ENCODE data around the gene LAMP1. TPM values are rescaled to one million over a fixed set of nuclear protein-coding genes. Genes with fewer than 3 reads are reported as not detected.
"Not testable (repeated sequence)": the region's sequence is repeated elsewhere in the genome, so short reads cannot be mapped to it uniquely, and the experiment has no call there.

The LAMP1 gene
- total RNA-seq, 2 donors from 2014 or later, result 55.4 to 66.8 TPM

DNA sequence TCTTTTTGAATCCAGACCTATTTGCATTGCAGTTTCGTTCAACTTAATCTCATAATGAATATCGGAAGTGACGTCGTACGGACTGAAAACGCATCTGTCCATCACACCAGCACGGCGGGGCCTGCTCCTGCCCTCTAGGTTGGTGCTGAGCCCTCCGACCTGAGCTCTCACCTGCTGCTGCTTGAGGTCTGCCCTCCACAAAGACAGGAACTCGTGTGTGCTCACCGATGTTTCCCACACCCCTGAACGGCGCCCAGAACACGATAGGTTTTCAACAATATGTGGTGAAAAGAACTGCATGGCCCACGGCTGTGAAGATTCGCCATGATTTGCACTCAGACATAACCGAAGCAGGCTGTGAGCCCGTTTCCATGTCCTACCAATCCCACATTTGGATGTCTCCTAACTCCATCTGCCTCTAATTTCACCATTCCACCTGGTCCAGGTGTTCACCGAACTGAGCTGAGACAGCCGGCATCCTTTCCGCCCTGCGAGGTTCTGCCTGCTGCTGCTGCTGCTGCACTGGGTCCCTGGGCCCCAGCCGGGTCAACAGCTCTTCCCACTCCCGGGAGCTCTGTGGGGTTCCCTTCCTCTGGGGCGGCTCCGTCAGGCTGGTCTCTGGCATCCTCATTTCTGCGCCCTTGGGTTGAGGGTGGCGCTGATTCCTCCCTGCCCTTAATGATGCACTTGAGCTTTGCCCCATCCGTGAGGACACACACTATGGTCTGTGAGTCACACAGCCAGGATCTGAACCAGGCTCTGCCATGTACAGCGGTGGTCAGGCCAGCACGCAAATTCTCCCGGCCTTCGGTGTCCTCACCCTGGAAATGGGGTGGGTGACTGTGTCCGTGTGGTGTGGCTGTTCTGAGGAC is 46.0 kb downstream of the LAMP1 start:
- H3K4me3 Mint-ChIP-seq, result no peak overlapping the region
- no peak for DNase-seq
- H3K27ac Mint-ChIP-seq, result no peak overlapping the region
- H3K9me3 Mint-ChIP-seq, result peaks cover 0 to 2% of the 10 kb centered on the region in 2 donors
- peaks cover 3 to 4% of the 10 kb centered on the region in 2 donors for H3K36me3 Mint-ChIP-seq (ENCODE audit: insufficient read depth in 2 of 2)
- H3K27me3 Mint-ChIP-seq (ENCODE audit: low read depth), result no peaks in the 10 kb centered on the region
- no peaks in the 10 kb centered on the region for H3K4me1 Mint-ChIP-seq (ENCODE audit: low read depth)
- ATAC-seq (replicated peaks in 1 of 2), result no peak

DNA sequence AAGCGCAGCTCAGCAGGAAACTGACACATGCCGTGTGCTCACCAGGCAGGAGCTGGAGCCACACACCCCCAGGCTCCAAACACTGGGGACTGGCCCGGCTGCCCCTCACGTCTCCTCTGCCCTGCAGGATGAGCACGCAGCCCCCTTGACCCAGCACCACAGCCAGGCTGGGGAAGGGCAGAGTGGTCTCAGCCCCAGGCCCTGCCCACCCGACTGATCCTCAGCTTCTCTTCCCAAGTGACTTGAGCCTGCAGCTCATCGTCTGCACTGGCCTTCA is 46.6 kb downstream of the LAMP1 start:
- Mint-ChIP-seq H3K9me3 (peaks cover 0 to 2% of the 10 kb centered on the region in 2 donors), H3K4me3 (no peak overlapping the region), H3K27ac (no peak overlapping the region), H3K27me3 (ENCODE audit: low read depth) (no peaks in the 10 kb centered on the region), H3K4me1 (ENCODE audit: low read depth) (no peaks in the 10 kb centered on the region), H3K36me3 (ENCODE audit: insufficient read depth in 2 of 2) (peaks cover 3 to 4% of the 10 kb centered on the region in 2 donors)
- no peak for DNase-seq
- ATAC-seq (replicated peaks in 1 of 2), result no peak

GRCh38 chr13:113345486-113345885 is 48.4 kb downstream of the LAMP1 start:
- Mint-ChIP-seq H3K27ac (no peak overlapping the region), H3K9me3 (peaks cover 0 to 2% of the 10 kb centered on the region in 2 donors), H3K27me3 (ENCODE audit: low read depth) (no peaks in the 10 kb centered on the region), H3K4me1 (ENCODE audit: low read depth) (no peaks in the 10 kb centered on the region), H3K4me3 (no peak overlapping the region), H3K36me3 (ENCODE audit: insufficient read depth in 2 of 2) (peaks cover 3 to 4% of the 10 kb centered on the region in 2 donors)
- ATAC-seq (replicated peaks in 1 of 2), result no peak
- no peak for DNase-seq

DNA sequence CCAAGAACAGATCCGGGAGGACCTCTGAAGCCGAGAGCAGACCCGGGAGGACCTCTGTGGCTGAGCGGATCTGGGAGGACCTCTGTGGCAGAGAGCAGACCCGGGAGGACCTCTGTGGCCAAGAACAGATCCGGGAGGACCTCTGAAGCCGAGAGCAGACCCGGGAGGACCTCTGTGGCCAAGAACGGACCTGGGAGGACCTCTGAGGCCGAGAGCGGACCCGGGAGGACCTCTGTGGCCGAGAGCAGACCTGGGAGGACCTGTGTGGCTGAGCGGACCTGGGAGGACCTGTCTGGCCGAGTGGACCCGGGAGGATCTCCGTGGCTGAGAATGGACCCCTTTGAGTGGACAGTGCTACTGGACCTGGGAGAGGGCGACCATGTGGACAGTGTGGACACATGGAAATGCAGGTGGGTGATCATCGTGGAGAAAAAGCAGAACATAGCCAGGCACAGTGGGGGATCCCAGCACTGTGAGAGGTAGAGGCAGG is 50.7 kb downstream of the LAMP1 start:
- DNase-seq; ATAC-seq (replicated peaks in 1 of 2); H3K4me3 Mint-ChIP-seq; H3K27ac Mint-ChIP-seq; H3K4me1 Mint-ChIP-seq (ENCODE audit: low read depth); H3K9me3 Mint-ChIP-seq; H3K27me3 Mint-ChIP-seq (ENCODE audit: low read depth); H3K36me3 Mint-ChIP-seq (ENCODE audit: insufficient read depth in 2 of 2): not testable (repeated sequence)

- no peaks in the 10 kb centered on the region for H3K27me3 Mint-ChIP-seq (ENCODE audit: low read depth)
- no peaks in the 10 kb centered on the region for H3K4me1 Mint-ChIP-seq (ENCODE audit: low read depth)
- peaks cover 3 to 4% of the 10 kb centered on the region in 2 donors for H3K36me3 Mint-ChIP-seq (ENCODE audit: insufficient read depth in 2 of 2)
- DNase-seq (no peak), ATAC-seq (replicated peaks in 1 of 2) (no peak)
- peaks cover 0 to 2% of the 10 kb centered on the region in 2 donors for H3K9me3 Mint-ChIP-seq
- no peak overlapping the region for H3K4me3 Mint-ChIP-seq
- no peak overlapping the region for H3K27ac Mint-ChIP-seq
Measured at GRCh38 chr13:113348591-113348990, 51.6 kb downstream of the LAMP1 start.

GRCh38 chr13:113349050-113349449 is 52.0 kb downstream of the LAMP1 start:
- Mint-ChIP-seq H3K27ac (no peak overlapping the region), H3K9me3 (peaks cover 0 to 2% of the 10 kb centered on the region in 2 donors), H3K4me1 (ENCODE audit: low read depth) (no peaks in the 10 kb centered on the region), H3K36me3 (ENCODE audit: insufficient read depth in 2 of 2) (peaks cover 3 to 4% of the 10 kb centered on the region in 2 donors), H3K27me3 (ENCODE audit: low read depth) (no peaks in the 10 kb centered on the region), H3K4me3 (no peak overlapping the region)
- DNase-seq (no peak), ATAC-seq (replicated peaks in 1 of 2) (no peak)

GRCh38 chr13:113349491-113349890 is 52.5 kb downstream of the LAMP1 start:
- no peaks in the 10 kb centered on the region for H3K27me3 Mint-ChIP-seq (ENCODE audit: low read depth)
- H3K4me1 Mint-ChIP-seq (ENCODE audit: low read depth), result no peaks in the 10 kb centered on the region
- peaks cover 0 to 2% of the 10 kb centered on the region in 2 donors for H3K9me3 Mint-ChIP-seq
- no peak for DNase-seq
- no peak overlapping the region for H3K27ac Mint-ChIP-seq
- no peak for ATAC-seq (replicated peaks in 1 of 2)
- H3K4me3 Mint-ChIP-seq, result no peak overlapping the region
- H3K36me3 Mint-ChIP-seq (ENCODE audit: insufficient read depth in 2 of 2), result peaks cover 3 to 4% of the 10 kb centered on the region in 2 donors

- H3K4me1 Mint-ChIP-seq (ENCODE audit: low read depth), result no peaks in the 10 kb centered on the region
- no peak overlapping the region for H3K4me3 Mint-ChIP-seq
- H3K36me3 Mint-ChIP-seq (ENCODE audit: insufficient read depth in 2 of 2), result peaks cover 3 to 4% of the 10 kb centered on the region in 2 donors
- H3K27me3 Mint-ChIP-seq (ENCODE audit: low read depth), result no peaks in the 10 kb centered on the region
- H3K27ac Mint-ChIP-seq, result no peak overlapping the region
- peaks cover 0 to 2% of the 10 kb centered on the region in 2 donors for H3K9me3 Mint-ChIP-seq
- ATAC-seq (replicated peaks in 1 of 2), result peak in 1 of 2 donors; percentile 27
- no peak for DNase-seq
Measured at GRCh38 chr13:113350065-113350937, 53.3 kb downstream of the LAMP1 start.

DNA sequence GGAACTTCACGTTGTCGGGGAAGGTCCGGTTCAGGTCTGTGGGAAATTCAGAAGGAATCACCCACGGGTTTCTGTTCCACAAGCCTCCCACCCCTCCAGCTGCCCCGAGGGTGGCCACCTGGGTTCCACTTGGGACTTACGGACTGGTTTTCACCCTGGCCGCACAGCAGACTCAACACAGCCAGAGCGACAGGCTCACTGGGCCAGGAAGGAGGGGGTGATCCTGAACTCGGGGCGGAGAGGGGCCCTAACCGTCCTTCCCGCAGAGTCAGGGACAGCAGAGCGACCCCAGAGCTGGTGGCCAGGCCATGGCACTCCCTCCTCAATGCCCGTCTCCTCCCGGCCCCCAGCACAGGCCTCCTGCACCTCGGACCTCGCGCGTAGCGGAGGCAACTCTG is 53.9 kb downstream of the LAMP1 start:
- H3K4me3 Mint-ChIP-seq, result no peak overlapping the region
- no peak overlapping the region for H3K27ac Mint-ChIP-seq
- no peak for DNase-seq
- no peak for ATAC-seq (replicated peaks in 1 of 2)
- no peaks in the 10 kb centered on the region for H3K27me3 Mint-ChIP-seq (ENCODE audit: low read depth)
- no peaks in the 10 kb centered on the region for H3K4me1 Mint-ChIP-seq (ENCODE audit: low read depth)
- H3K36me3 Mint-ChIP-seq (ENCODE audit: insufficient read depth in 2 of 2), result no peaks in the 10 kb centered on the region
- no peaks in the 10 kb centered on the region for H3K9me3 Mint-ChIP-seq

DNA sequence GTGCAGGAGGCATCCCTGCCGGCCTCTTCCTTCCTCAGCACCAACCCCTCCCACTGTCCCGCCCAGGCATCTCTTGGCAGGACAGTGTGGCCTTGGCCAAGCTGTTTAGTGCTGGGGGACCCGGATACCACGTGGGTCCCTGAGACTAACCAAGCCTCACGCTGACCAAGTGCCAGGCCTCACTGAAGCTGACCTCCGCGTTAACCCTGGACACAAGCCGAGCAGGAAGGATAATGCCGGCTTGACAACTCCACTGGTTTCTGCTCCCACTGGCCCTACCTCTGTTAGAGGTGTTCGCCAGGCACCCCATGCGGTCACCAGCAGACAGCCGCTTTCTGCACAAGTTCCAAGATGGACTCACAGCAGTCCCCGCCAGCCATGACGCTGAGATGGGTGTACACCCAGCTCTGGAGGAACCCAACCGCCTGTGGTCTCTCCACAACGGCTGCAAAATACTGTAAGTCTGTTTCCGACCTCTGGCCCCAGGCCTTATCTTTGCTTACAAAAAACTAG is 54.5 kb downstream of the LAMP1 start:
- Mint-ChIP-seq H3K27me3 (ENCODE audit: low read depth) (no peaks in the 10 kb centered on the region), H3K9me3 (no peaks in the 10 kb centered on the region), H3K4me3 (no peak overlapping the region), H3K36me3 (ENCODE audit: insufficient read depth in 2 of 2) (no peaks in the 10 kb centered on the region), H3K4me1 (ENCODE audit: low read depth) (no peaks in the 10 kb centered on the region), H3K27ac (no peak overlapping the region)
- no peak for ATAC-seq (replicated peaks in 1 of 2)
- no peak for DNase-seq

GRCh38 chr13:113353254-113353653 is 56.2 kb downstream of the LAMP1 start:
- DNase-seq, result no peak
- Mint-ChIP-seq H3K9me3 (no peaks in the 10 kb centered on the region), H3K27ac (no peak overlapping the region), H3K4me3 (no peak overlapping the region), H3K4me1 (ENCODE audit: low read depth) (no peaks in the 10 kb centered on the region), H3K36me3 (ENCODE audit: insufficient read depth in 2 of 2) (no peaks in the 10 kb centered on the region), H3K27me3 (ENCODE audit: low read depth) (no peaks in the 10 kb centered on the region)
- no peak for ATAC-seq (replicated peaks in 1 of 2)

DNA sequence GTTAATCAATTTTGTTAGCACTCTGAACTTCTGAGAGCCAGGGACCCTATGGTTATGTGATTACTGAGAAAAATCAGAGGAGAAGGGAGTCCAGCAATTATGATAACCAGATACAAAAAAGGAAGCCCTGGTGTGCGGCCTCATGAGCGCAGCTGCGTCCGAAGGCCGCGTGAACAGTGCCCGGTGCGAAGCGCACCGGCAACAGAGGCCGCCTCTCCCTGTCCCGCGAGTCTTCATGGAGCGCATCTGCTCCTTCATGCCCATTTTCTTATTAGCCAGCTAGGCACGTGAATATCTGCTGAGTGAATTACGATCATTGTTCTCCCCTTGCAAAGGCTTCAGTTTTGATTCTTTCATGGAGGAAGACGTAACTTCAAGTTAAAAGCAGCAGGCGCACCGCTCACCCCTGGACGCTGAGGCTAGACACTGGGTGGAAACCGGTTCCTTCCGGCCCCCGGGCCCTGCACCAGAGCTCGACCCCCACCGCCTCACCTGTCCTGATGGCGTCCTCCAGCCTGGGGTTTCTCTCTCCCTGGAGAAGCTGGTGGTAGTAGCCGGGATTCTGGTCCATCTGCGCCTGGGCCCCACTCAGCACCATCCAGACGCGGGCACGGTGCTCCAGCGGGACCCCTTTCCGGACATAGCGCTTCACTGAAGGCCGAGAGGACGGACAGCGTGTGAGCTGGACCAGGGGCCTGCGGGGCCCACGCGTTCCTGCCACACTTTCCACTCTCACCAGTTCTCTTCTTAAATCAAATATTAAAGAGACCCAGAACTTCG is 58.0 kb downstream of the LAMP1 start:
- Mint-ChIP-seq H3K27me3 (ENCODE audit: low read depth) (peaks cover 9% of the 10 kb centered on the region), H3K4me1 (ENCODE audit: low read depth) (no peaks in the 10 kb centered on the region), H3K27ac (no peak overlapping the region), H3K9me3 (no peaks in the 10 kb centered on the region), H3K36me3 (ENCODE audit: insufficient read depth in 2 of 2) (no peaks in the 10 kb centered on the region), H3K4me3 (no peak overlapping the region)
- ATAC-seq (replicated peaks in 1 of 2) (no peak), DNase-seq (no peak)
